Gastrocnemius medialis (tissue), 4 donors: Measurements from ENCODE around the gene CENPP. TPM values are rescaled to one million over a fixed set of nuclear protein-coding genes. Genes with fewer than 3 reads are reported as not detected.

ENCODE experiments used
- ATAC-seq, 2 donors: fragments of 150-250 bp; one replicate each; pipeline ENCODE4 v1.9.1; 2016
- DNase-seq, 2 donors: peaks; one replicate each; pipeline ENCODE4 v3.0.0-alpha.2; 2019
- H3K27ac ChIP-seq, 4 donors: fragments of 200-600 bp; sonication (generic); 1 replicate in 1 of 4; 2 replicates in 3 of 4; pipeline ENCODE4 v1.5.1; 2016 to 2018; ENCODE audit warnings: mild to moderate bottlenecking in 2 of 4, moderate library complexity in 1 of 4
- H3K27me3 ChIP-seq, 3 donors: fragments of 200-600 bp; sonication (generic) in 2 of 3; 1 replicate in 1 of 3; 2 replicates in 2 of 3; pipeline versions ENCODE4 v1.5.1 to v1.6.0; 2016 to 2019; ENCODE audit warnings: mild to moderate bottlenecking in 1 of 3, moderate library complexity in 1 of 3
- H3K36me3 ChIP-seq, 2 donors: fragments of 200-600 bp; sonication (generic) in 1 of 2; one replicate each; pipeline ENCODE4 v1.5.1; 2017 to 2018
- H3K4me1 ChIP-seq, 2 donors: fragments of 200-600 bp; sonication (generic) in 1 of 2; one replicate each; pipeline ENCODE4 v1.5.1; 2016 to 2017; ENCODE audit warnings: mild to moderate bottlenecking in 2 of 2
- H3K4me3 ChIP-seq, 4 donors: fragments of 200-600 bp; sonication (generic) in 3 of 4; 1 replicate in 1 of 4; 2 replicates in 3 of 4; pipeline ENCODE4 v1.5.1; 2016 to 2019; ENCODE audit warnings: mild to moderate bottlenecking in 2 of 4
- H3K9me3 ChIP-seq, 3 donors: fragments of 200-600 bp; sonication (generic) in 2 of 3; 1 replicate in 1 of 3; 2 replicates in 2 of 3; pipeline ENCODE4 v1.5.1; 2016 to 2019
- POLR2A ChIP-seq, 2 donors: fragments of 450-650 bp; IDR thresholded peaks; one replicate each; pipeline ENCODE4 v1.6.1; 2017; ENCODE audit warnings: antibody characterized with exemption in 2 of 2, mild to moderate bottlenecking in 2 of 2, moderate library complexity in 2 of 2
- in situ Hi-C, 4 donors: fragments of 200-750 bp; cut with MboI; loops; one replicate each; pipeline versions ENCODE4 v1.15.0 to v1.8.0; 2017; ENCODE audit warnings: low sequenced_read_pairs in 4 of 4
- intact Hi-C: fragments of 100-400 bp; cut with DNase I; formaldehyde crosslinking; loops from one replicate; pipeline ENCODE4 v1.15.1; 2023; ENCODE audit warnings: low total_unique reads
- total RNA-seq, 4 donors: library from RNA; depleted of rRNA; stranded (reverse); fragments of >200 nt; gene quantifications; one replicate each; pipeline versions ENCODE4 v1.1.0 to v1.2.3, GENCODE V29; 2016
- TF ChIP-seq, protein P1 (sequence below), 5 experiments: fragments of 450-650 bp in 3 of 5; fragments of 200-600 bp in 2 of 5; sonication (generic) in 2 of 5; IDR thresholded peaks in 4 of 5; conservative IDR thresholded peaks in 1 of 5; 1 replicate in 4 of 5; 2 replicates in 1 of 5; pipeline ENCODE4 v1.5.1; 2016 to 2019; ENCODE audit warnings: antibody characterized with exemption in 5 of 5, mild to moderate bottlenecking in 3 of 5, moderate library complexity in 3 of 5

CENPP gene
- total RNA-seq, 4 donors from 2014 or later, result 1.8 to 11.5 (median 8.7) TPM

- Histone ChIP-seq H3K9me3 (no peaks in the 10 kb centered on the region), H3K4me1 (peaks cover 25 to 27% of the 10 kb centered on the region in 2 donors), H3K36me3 (peaks cover 0 to 35% of the 10 kb centered on the region in 2 donors), H3K27me3 (no peaks in the 10 kb centered on the region), H3K4me3 (no peak overlapping the region), H3K27ac (peak overlapping the region; percentile 81 to 91 (median 88))
- DNase-seq (no peak), ATAC-seq (no peak)
- intact Hi-C loops, result loop anchor here (10.0 kb wide), 1 partner anchor 469 kb away; the partner anchor contains the start of gene BICD2
- in situ Hi-C loops, result loop anchor here in 1 of 4 donors (25.0 kb wide), 1 partner anchor 159 kb away; no protein-coding TSS in a partner anchor
- TF ChIP-seq, protein P1, sequence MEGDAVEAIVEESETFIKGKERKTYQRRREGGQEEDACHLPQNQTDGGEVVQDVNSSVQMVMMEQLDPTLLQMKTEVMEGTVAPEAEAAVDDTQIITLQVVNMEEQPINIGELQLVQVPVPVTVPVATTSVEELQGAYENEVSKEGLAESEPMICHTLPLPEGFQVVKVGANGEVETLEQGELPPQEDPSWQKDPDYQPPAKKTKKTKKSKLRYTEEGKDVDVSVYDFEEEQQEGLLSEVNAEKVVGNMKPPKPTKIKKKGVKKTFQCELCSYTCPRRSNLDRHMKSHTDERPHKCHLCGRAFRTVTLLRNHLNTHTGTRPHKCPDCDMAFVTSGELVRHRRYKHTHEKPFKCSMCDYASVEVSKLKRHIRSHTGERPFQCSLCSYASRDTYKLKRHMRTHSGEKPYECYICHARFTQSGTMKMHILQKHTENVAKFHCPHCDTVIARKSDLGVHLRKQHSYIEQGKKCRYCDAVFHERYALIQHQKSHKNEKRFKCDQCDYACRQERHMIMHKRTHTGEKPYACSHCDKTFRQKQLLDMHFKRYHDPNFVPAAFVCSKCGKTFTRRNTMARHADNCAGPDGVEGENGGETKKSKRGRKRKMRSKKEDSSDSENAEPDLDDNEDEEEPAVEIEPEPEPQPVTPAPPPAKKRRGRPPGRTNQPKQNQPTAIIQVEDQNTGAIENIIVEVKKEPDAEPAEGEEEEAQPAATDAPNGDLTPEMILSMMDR (IDR thresholded peaks at IDR 0.05 in 4 of 5, conservative IDR thresholded peaks at IDR 0.05 in 1 of 5), result no peak
- no peak for TF ChIP-seq POLR2A (IDR thresholded peaks at IDR 0.05)
These were observed 29.9 kb upstream of the CENPP start for GRCh38 chr9:92295827-92296258.

- no peak overlapping the region for H3K4me3 ChIP-seq
- in situ Hi-C loops (loop anchor here in 1 of 4 donors (25.0 kb wide), 1 partner anchor 160 kb away; no protein-coding TSS in a partner anchor), intact Hi-C loops (loop anchor here (1.0 to 10.0 kb wide), 2 partner anchors 28 to 467 kb away; partner anchors contain the start of genes BICD2, CENPP and NOL8)
- peak overlapping the region; percentile 77 to 83 (median 81) for H3K27ac ChIP-seq
- H3K27me3 ChIP-seq, result no peaks in the 10 kb centered on the region
- H3K36me3 ChIP-seq, result peaks cover 0 to 51% of the 10 kb centered on the region in 2 donors
- no peaks in the 10 kb centered on the region for H3K9me3 ChIP-seq
- TF ChIP-seq, protein P1 (IDR thresholded peaks at IDR 0.05 in 4 of 5, conservative IDR thresholded peaks at IDR 0.05 in 1 of 5), result no peak
- no peak for TF ChIP-seq POLR2A (IDR thresholded peaks at IDR 0.05)
- ATAC-seq (no peak), DNase-seq (no peak)
- H3K4me1 ChIP-seq, result peaks cover 21 to 23% of the 10 kb centered on the region in 2 donors
These were observed 28.1 kb upstream of the CENPP start for GRCh38 chr9:92297611-92298010.

- H3K4me3 ChIP-seq, result no peak overlapping the region
- TF ChIP-seq, protein P1 (IDR thresholded peaks at IDR 0.05 in 4 of 5, conservative IDR thresholded peaks at IDR 0.05 in 1 of 5), result no peak
- TF ChIP-seq POLR2A (IDR thresholded peaks at IDR 0.05), result peak; percentile 9 to 14
- in situ Hi-C loops (loop anchor here in 1 of 4 donors (25.0 kb wide), 1 partner anchor 161 kb away; no protein-coding TSS in a partner anchor), intact Hi-C loops (loop anchor here (1.0 to 10.0 kb wide), 2 partner anchors 27 to 467 kb away; partner anchors contain the start of genes BICD2, CENPP and NOL8)
- DNase-seq, result peak; percentile 19 to 42
- peak overlapping the region; percentile 77 to 83 (median 81) for H3K27ac ChIP-seq
- no peaks in the 10 kb centered on the region for H3K9me3 ChIP-seq
- H3K27me3 ChIP-seq, result no peaks in the 10 kb centered on the region
- ATAC-seq, result peak; percentile 81 to 83
- H3K36me3 ChIP-seq, result peaks cover 0 to 56% of the 10 kb centered on the region in 2 donors
- H3K4me1 ChIP-seq, result peaks cover 17 to 19% of the 10 kb centered on the region in 2 donors
These were observed 27.7 kb upstream of the CENPP start for GRCh38 chr9:92298036-92298435.

DNA sequence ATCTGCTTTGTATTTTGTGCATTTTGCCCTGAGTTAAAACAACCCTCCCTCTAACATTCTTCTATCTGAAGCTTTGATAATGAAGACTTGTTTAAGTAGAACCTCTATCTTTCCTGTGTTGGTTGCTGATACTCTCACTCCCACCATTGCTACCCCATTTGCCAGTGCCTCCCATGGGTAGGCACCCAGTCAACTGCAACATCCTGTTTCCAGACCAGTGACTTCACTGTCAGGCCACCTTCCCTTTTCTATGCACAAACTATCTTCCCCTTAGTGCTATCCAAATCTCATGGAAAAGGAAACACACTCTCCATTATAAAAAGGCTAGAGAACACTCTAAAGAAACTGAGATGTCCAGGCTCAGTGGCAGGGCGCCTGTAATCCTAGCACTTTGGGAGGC, 26.6 kb upstream of the CENPP start:
- Histone ChIP-seq H3K27ac (peak overlapping the region; percentile 77 to 83 (median 81)), H3K4me1 (peaks cover 17 to 18% of the 10 kb centered on the region in 2 donors), H3K36me3 (peaks cover 0 to 66% of the 10 kb centered on the region in 2 donors), H3K27me3 (no peaks in the 10 kb centered on the region), H3K9me3 (no peaks in the 10 kb centered on the region), H3K4me3 (no peak overlapping the region)
- intact Hi-C loops (loop anchor here (10.0 kb wide), 1 partner anchor 466 kb away; the partner anchor contains the start of gene BICD2), in situ Hi-C loops (loop anchor here in 1 of 4 donors (25.0 kb wide), 1 partner anchor 162 kb away; no protein-coding TSS in a partner anchor)
- no peak for TF ChIP-seq POLR2A (IDR thresholded peaks at IDR 0.05)
- TF ChIP-seq, protein P1 (IDR thresholded peaks at IDR 0.05 in 4 of 5, conservative IDR thresholded peaks at IDR 0.05 in 1 of 5), result no peak
- ATAC-seq (no peak), DNase-seq (no peak)
